ENCODE measurements around the gene CSNK2A2. TPM values are rescaled to one million over a fixed set of nuclear protein-coding genes. Genes with fewer than 3 reads are reported as not detected.
A peak's percentile ranks its signal among the peaks of the same experiment; 100 is the strongest.

Gene CSNK2A2
- total RNA-seq, 2 experiments from 2014 or later, result 49.0 to 51.0 TPM

GRCh38 chr16:58125041-58125440, 72.9 kb downstream of the CSNK2A2 start:
- ChIA-PET POLR2A (interaction anchor here (0.7 kb wide), 1 partner anchor 257 kb away, joined by 3 read pairs; no protein-coding TSS in a partner anchor), CTCF (interaction anchor here (1.0 to 5.4 kb wide), 2 partner anchors 29 to 50 kb away, joined by 3 to 21 read pairs; no protein-coding TSS in a partner anchor)
- Histone ChIP-seq H3K27me3 (ENCODE audit: control insufficient read depth in 1 of 2, insufficient read depth in 2 of 2, low read length in 2 of 2) (no peaks in the 10 kb centered on the region), H3K36me3 (ENCODE audit: insufficient read depth, low read length) (peaks cover 3% of the 10 kb centered on the region), H3K27ac (ENCODE audit: low read depth in 1 of 2, low read length in 2 of 2) (no peak overlapping the region), H3K9me3 (ENCODE audit: control insufficient read depth in 1 of 2, insufficient read depth in 1 of 2, low read length in 2 of 2) (peaks cover 0 to 4% of the 10 kb centered on the region in 2 experiments), H3K4me1 (ENCODE audit: insufficient read depth, low read length) (peaks cover 56% of the 10 kb centered on the region), H3K4me3 (ENCODE audit: low read length) (no peak overlapping the region)
- ATAC-seq (ENCODE audit: poor library complexity) (no peak), DNase-seq (no peak)
- peaks cover 29% of the 10 kb centered on the region for H3K36me3 Mint-ChIP-seq (ENCODE audit: low read depth)
- H3K4me1 Mint-ChIP-seq (ENCODE audit: low read depth), result peaks cover 82% of the 10 kb centered on the region
- intact Hi-C loops (cut with DNase I, micrococcal nuclease), result loop anchor here (5.0 to 10.0 kb wide), 8 partner anchors 72 to 938 kb away; partner anchors contain the start of genes KATNB1 (in 2 of the 2), CSNK2A2 (in 1 of the 2), PSME3IP1 (in 1 of the 2) and RSPRY1 (in 1 of the 2)
- H3K4me3 Mint-ChIP-seq, result no peak overlapping the region
- H3K27ac Mint-ChIP-seq, result no peak overlapping the region
- TF ChIP-seq CTCF (IDR thresholded peaks at IDR 0.05), result no peak
- H3K27me3 Mint-ChIP-seq, result no peaks in the 10 kb centered on the region
- peaks cover 2% of the 10 kb centered on the region for H3K9me3 Mint-ChIP-seq

GRCh38 chr16:58124601-58124915, 73.3 kb downstream of the CSNK2A2 start:
- ChIA-PET POLR2A (no interaction called here), CTCF (interaction anchor here (5.4 kb wide), 1 partner anchor 28 kb away, joined by 21 read pairs; no protein-coding TSS in a partner anchor)
- Histone ChIP-seq H3K27me3 (ENCODE audit: control insufficient read depth in 1 of 2, insufficient read depth in 2 of 2, low read length in 2 of 2) (no peaks in the 10 kb centered on the region), H3K27ac (ENCODE audit: low read depth in 1 of 2, low read length in 2 of 2) (no peak overlapping the region), H3K9me3 (ENCODE audit: control insufficient read depth in 1 of 2, insufficient read depth in 1 of 2, low read length in 2 of 2) (no peaks in the 10 kb centered on the region), H3K4me3 (ENCODE audit: low read length) (no peak overlapping the region), H3K4me1 (ENCODE audit: insufficient read depth, low read length) (peaks cover 53% of the 10 kb centered on the region), H3K36me3 (ENCODE audit: insufficient read depth, low read length) (peaks cover 3% of the 10 kb centered on the region)
- Mint-ChIP-seq H3K27ac (peak overlapping the region; percentile 34), H3K36me3 (ENCODE audit: low read depth) (peaks cover 32% of the 10 kb centered on the region), H3K4me1 (ENCODE audit: low read depth) (peaks cover 83% of the 10 kb centered on the region), H3K9me3 (peaks cover 2% of the 10 kb centered on the region), H3K27me3 (no peaks in the 10 kb centered on the region), H3K4me3 (peak overlapping the region; percentile 39)
- DNase-seq (no peak), ATAC-seq (ENCODE audit: poor library complexity) (no peak)
- no peak for TF ChIP-seq CTCF (IDR thresholded peaks at IDR 0.05)
- intact Hi-C loops (cut with DNase I, micrococcal nuclease), result loop anchor here (5.0 to 10.0 kb wide), 3 partner anchors 97 to 630 kb away; partner anchors contain the start of genes KATNB1 (in 1 of the 2) and MMP15 (in 1 of the 2)

GRCh38 chr16:58123896-58124600, 73.9 kb downstream of the CSNK2A2 start:
- Histone ChIP-seq H3K27ac (ENCODE audit: low read depth in 1 of 2, low read length in 2 of 2) (no peak overlapping the region), H3K9me3 (ENCODE audit: control insufficient read depth in 1 of 2, insufficient read depth in 1 of 2, low read length in 2 of 2) (no peaks in the 10 kb centered on the region), H3K36me3 (ENCODE audit: insufficient read depth, low read length) (peaks cover 3% of the 10 kb centered on the region), H3K4me3 (ENCODE audit: low read length) (no peak overlapping the region), H3K4me1 (ENCODE audit: insufficient read depth, low read length) (peaks cover 53% of the 10 kb centered on the region), H3K27me3 (ENCODE audit: control insufficient read depth in 1 of 2, insufficient read depth in 2 of 2, low read length in 2 of 2) (no peaks in the 10 kb centered on the region)
- no peak for TF ChIP-seq CTCF (IDR thresholded peaks at IDR 0.05)
- DNase-seq, result no peak
- Mint-ChIP-seq H3K4me1 (ENCODE audit: low read depth) (peaks cover 78% of the 10 kb centered on the region), H3K27me3 (no peaks in the 10 kb centered on the region), H3K27ac (peak overlapping the region; percentile 34), H3K36me3 (ENCODE audit: low read depth) (peaks cover 27% of the 10 kb centered on the region), H3K4me3 (peak overlapping the region; percentile 39), H3K9me3 (no peaks in the 10 kb centered on the region)
- intact Hi-C loops (cut with DNase I, micrococcal nuclease), result loop anchor here (5.0 to 10.0 kb wide), 3 partner anchors 97 to 631 kb away; partner anchors contain the start of genes KATNB1 (in 1 of the 2) and MMP15 (in 1 of the 2)
- ATAC-seq (ENCODE audit: poor library complexity), result no peak
- ChIA-PET POLR2A (no interaction called here), CTCF (no interaction called here)
